Measurements from ENCODE around the gene MICU1.

MICU1 gene

DNA sequence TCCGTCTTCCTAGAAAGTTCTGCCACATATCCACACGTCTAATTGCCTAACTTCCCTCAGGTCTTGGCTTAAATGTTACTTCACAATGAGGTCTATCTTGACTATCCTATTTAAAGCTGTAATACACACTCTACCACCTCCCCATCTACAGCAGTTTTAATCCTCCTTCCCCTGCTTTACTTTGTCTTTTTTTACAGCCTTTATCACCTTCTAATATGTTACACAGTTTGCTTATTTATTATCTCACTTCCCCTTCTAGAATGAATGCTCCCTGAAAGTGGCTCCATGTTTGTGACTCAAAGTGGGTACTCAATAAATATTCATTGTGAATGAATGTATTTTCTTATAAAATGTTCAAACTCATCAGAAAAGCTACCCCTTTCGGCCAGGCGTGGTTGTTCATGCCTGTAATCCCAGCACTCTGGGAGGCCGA, 13.6 kb upstream of the MICU1 start:
- H3K27me3 ChIP-seq (ENCODE audit: control insufficient read depth, low read length) = no peaks in the 10 kb centered on the region
- no peaks in the 10 kb centered on the region for H3F3A ChIP-seq (ENCODE audit: control insufficient read depth, insufficient read depth)
- H3K4me1 ChIP-seq (ENCODE audit: control insufficient read depth, low read length) = no peaks in the 10 kb centered on the region
- no peaks in the 10 kb centered on the region for H3K9me2 ChIP-seq (replicated peaks; ENCODE audit: control insufficient read depth, low read length)
- H4K20me1 ChIP-seq (ENCODE audit: control insufficient read depth, insufficient read depth, low read depth, low read length) = no peaks in the 10 kb centered on the region
- H3K27ac ChIP-seq (ENCODE audit: low read depth, low read length) = no peak overlapping the region
- H3K9me3 ChIP-seq (ENCODE audit: control insufficient read depth, insufficient read depth, low read length) = no peaks in the 10 kb centered on the region
- no peaks in the 10 kb centered on the region for H3K79me2 ChIP-seq (ENCODE audit: control insufficient read depth, low read length)
- H3K4me3 ChIP-seq (ENCODE audit: low read length) = no peak overlapping the region
- TF ChIP-seq, protein P1, sequence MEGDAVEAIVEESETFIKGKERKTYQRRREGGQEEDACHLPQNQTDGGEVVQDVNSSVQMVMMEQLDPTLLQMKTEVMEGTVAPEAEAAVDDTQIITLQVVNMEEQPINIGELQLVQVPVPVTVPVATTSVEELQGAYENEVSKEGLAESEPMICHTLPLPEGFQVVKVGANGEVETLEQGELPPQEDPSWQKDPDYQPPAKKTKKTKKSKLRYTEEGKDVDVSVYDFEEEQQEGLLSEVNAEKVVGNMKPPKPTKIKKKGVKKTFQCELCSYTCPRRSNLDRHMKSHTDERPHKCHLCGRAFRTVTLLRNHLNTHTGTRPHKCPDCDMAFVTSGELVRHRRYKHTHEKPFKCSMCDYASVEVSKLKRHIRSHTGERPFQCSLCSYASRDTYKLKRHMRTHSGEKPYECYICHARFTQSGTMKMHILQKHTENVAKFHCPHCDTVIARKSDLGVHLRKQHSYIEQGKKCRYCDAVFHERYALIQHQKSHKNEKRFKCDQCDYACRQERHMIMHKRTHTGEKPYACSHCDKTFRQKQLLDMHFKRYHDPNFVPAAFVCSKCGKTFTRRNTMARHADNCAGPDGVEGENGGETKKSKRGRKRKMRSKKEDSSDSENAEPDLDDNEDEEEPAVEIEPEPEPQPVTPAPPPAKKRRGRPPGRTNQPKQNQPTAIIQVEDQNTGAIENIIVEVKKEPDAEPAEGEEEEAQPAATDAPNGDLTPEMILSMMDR (IDR thresholded peaks at IDR 0.05; ENCODE audit: low read depth, low read length, poor library complexity, severe bottlenecking) = no peak
- no peaks in the 10 kb centered on the region for H3K36me3 ChIP-seq (ENCODE audit: control insufficient read depth, low read length)
- no peak overlapping the region for H3K4me2 ChIP-seq (ENCODE audit: low read length)

GRCh38 chr10:72638586-72639440, 12.9 kb upstream of the MICU1 start:
- H3K79me2 ChIP-seq (ENCODE audit: control insufficient read depth, low read length) = no peaks in the 10 kb centered on the region
- no peak overlapping the region for H3K4me3 ChIP-seq (ENCODE audit: low read length)
- H4K20me1 ChIP-seq (ENCODE audit: control insufficient read depth, insufficient read depth, low read depth, low read length) = no peaks in the 10 kb centered on the region
- H3K36me3 ChIP-seq (ENCODE audit: control insufficient read depth, low read length) = no peaks in the 10 kb centered on the region
- no peaks in the 10 kb centered on the region for H3K27me3 ChIP-seq (ENCODE audit: control insufficient read depth, low read length)
- no peaks in the 10 kb centered on the region for H3F3A ChIP-seq (ENCODE audit: control insufficient read depth, insufficient read depth)
- H3K4me1 ChIP-seq (ENCODE audit: control insufficient read depth, low read length) = no peaks in the 10 kb centered on the region
- no peaks in the 10 kb centered on the region for H3K9me2 ChIP-seq (replicated peaks; ENCODE audit: control insufficient read depth, low read length)
- no peak overlapping the region for H3K27ac ChIP-seq (ENCODE audit: low read depth, low read length)
- H3K9me3 ChIP-seq (ENCODE audit: control insufficient read depth, insufficient read depth, low read length) = no peaks in the 10 kb centered on the region
- no peak overlapping the region for H3K4me2 ChIP-seq (ENCODE audit: low read length)
- TF ChIP-seq, protein P1 (IDR thresholded peaks at IDR 0.05; ENCODE audit: low read depth, low read length, poor library complexity, severe bottlenecking) = no peak
- no peak for TF ChIP-seq EZH2phosphoT487 (IDR thresholded peaks at IDR 0.05; ENCODE audit: borderline replicate concordance, low read length)

- Histone ChIP-seq H3K4me3 (ENCODE audit: low read length) (no peak overlapping the region), H3K36me3 (ENCODE audit: control insufficient read depth, low read length) (no peaks in the 10 kb centered on the region), H3K9me2 (replicated peaks; ENCODE audit: control insufficient read depth, low read length) (no peaks in the 10 kb centered on the region), H3K27ac (ENCODE audit: low read depth, low read length) (no peak overlapping the region), H3K27me3 (ENCODE audit: control insufficient read depth, low read length) (no peaks in the 10 kb centered on the region), H4K20me1 (ENCODE audit: control insufficient read depth, insufficient read depth, low read depth, low read length) (no peaks in the 10 kb centered on the region), H3K4me1 (ENCODE audit: control insufficient read depth, low read length) (no peaks in the 10 kb centered on the region), H3K9me3 (ENCODE audit: control insufficient read depth, insufficient read depth, low read length) (no peaks in the 10 kb centered on the region), H3K79me2 (ENCODE audit: control insufficient read depth, low read length) (no peaks in the 10 kb centered on the region), H3K4me2 (ENCODE audit: low read length) (no peak overlapping the region), H3F3A (ENCODE audit: control insufficient read depth, insufficient read depth) (no peaks in the 10 kb centered on the region)
- TF ChIP-seq, protein P1 (IDR thresholded peaks at IDR 0.05; ENCODE audit: low read depth, low read length, poor library complexity, severe bottlenecking) = no peak
- no peak for TF ChIP-seq EZH2phosphoT487 (IDR thresholded peaks at IDR 0.05; ENCODE audit: borderline replicate concordance, low read length)
Observed at GRCh38 chr10:72637398-72637857, 11.5 kb upstream of the MICU1 start.
